Uterus (tissue), 2 donors: ENCODE results near the gene CABP7.

Experiments used
- CTCF ChIP-seq, 4 experiments: fragments of 200-600 bp in 2 of 4; fragments of 450-650 bp in 2 of 4; sonication (generic) in 2 of 4; IDR thresholded peaks; one replicate each; pipeline ENCODE4 v1.5.1; 2016 to 2019; ENCODE audit warnings: antibody characterized with exemption in 4 of 4, mild to moderate bottlenecking in 2 of 4, moderate library complexity in 1 of 4
- POLR2A ChIP-seq, 2 donors: fragments of 450-650 bp; IDR thresholded peaks; one replicate each; pipeline ENCODE4 v1.6.1; 2016; ENCODE audit warnings: antibody characterized with exemption in 2 of 2, mild to moderate bottlenecking in 1 of 2, moderate library complexity in 1 of 2

- TF ChIP-seq POLR2A (IDR thresholded peaks at IDR 0.05) (no peak), CTCF (IDR thresholded peaks at IDR 0.05) (no peak)
Measured at GRCh38 chr22:29716814-29717545, 2.8 kb upstream of the CABP7 start.
